Mesothelial cell of epicardium (in vitro differentiated cells): ENCODE data around the gene SAMD10. TPM values are rescaled to one million over a fixed set of nuclear protein-coding genes. Genes with fewer than 3 reads are reported as not detected.
"Not testable (repeated sequence)": the region's sequence is repeated elsewhere in the genome, so short reads cannot be mapped to it uniquely, and the experiment has no call there.

Experiments used
- DNase-seq, 2 experiments: peaks; one replicate each; pipeline ENCODE4 v3.0.0; 2021; ENCODE audit warnings: low spot score in 2 of 2; ENCODE audit not compliant: unreplicated experiment in 2 of 2
- H3K27ac Mint-ChIP-seq: 2 replicates; pipeline ENCODE4 v1.8.0; 2021; ENCODE audit warnings: mixed read lengths
- H3K27me3 Mint-ChIP-seq: 2 replicates; pipeline ENCODE4 v1.8.0; 2021; ENCODE audit warnings: low read depth, mixed read lengths
- H3K36me3 Mint-ChIP-seq: 2 replicates; pipeline ENCODE4 v1.8.0; 2021; ENCODE audit warnings: mixed read lengths
- H3K4me1 Mint-ChIP-seq: 2 replicates; pipeline ENCODE4 v1.8.0; 2021; ENCODE audit warnings: mixed read lengths
- H3K4me3 Mint-ChIP-seq: 2 replicates; pipeline ENCODE4 v1.8.0; 2021; ENCODE audit warnings: mild to moderate bottlenecking, moderate library complexity, mixed read lengths
- H3K9me3 Mint-ChIP-seq: 2 replicates; pipeline ENCODE4 v1.8.0; 2021; ENCODE audit warnings: mixed read lengths
- total RNA-seq: library from RNA; stranded (reverse); gene quantifications from 3 replicates; pipeline ENCODE4 v1.2.1, GENCODE V29; 2021
- TF ChIP-seq, protein P1 (sequence below): fragments of 200-600 bp; sonication (generic); IDR thresholded peaks from one replicate; pipeline ENCODE4 v1.5.0; 2021; ENCODE audit warnings: antibody characterized with exemption; ENCODE audit not compliant: unreplicated experiment

The SAMD10 gene
- total RNA-seq, 1 donor from 2014 or later: 11.7 TPM

- DNase-seq: no peak
- H3K27ac Mint-ChIP-seq: peak overlapping the region; percentile 98
- TF ChIP-seq, protein P1, sequence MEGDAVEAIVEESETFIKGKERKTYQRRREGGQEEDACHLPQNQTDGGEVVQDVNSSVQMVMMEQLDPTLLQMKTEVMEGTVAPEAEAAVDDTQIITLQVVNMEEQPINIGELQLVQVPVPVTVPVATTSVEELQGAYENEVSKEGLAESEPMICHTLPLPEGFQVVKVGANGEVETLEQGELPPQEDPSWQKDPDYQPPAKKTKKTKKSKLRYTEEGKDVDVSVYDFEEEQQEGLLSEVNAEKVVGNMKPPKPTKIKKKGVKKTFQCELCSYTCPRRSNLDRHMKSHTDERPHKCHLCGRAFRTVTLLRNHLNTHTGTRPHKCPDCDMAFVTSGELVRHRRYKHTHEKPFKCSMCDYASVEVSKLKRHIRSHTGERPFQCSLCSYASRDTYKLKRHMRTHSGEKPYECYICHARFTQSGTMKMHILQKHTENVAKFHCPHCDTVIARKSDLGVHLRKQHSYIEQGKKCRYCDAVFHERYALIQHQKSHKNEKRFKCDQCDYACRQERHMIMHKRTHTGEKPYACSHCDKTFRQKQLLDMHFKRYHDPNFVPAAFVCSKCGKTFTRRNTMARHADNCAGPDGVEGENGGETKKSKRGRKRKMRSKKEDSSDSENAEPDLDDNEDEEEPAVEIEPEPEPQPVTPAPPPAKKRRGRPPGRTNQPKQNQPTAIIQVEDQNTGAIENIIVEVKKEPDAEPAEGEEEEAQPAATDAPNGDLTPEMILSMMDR: no peak
- H3K9me3 Mint-ChIP-seq: no peaks in the 10 kb centered on the region
- H3K27me3 Mint-ChIP-seq: peaks cover 19% of the 10 kb centered on the region
- H3K4me3 Mint-ChIP-seq: peak overlapping the region; percentile 95
- peaks cover 35% of the 10 kb centered on the region for H3K4me1 Mint-ChIP-seq
- peaks cover 12% of the 10 kb centered on the region for H3K36me3 Mint-ChIP-seq
Measured at GRCh38 chr20:63980317-63980805, 919 bp upstream of the SAMD10 start.

DNA sequence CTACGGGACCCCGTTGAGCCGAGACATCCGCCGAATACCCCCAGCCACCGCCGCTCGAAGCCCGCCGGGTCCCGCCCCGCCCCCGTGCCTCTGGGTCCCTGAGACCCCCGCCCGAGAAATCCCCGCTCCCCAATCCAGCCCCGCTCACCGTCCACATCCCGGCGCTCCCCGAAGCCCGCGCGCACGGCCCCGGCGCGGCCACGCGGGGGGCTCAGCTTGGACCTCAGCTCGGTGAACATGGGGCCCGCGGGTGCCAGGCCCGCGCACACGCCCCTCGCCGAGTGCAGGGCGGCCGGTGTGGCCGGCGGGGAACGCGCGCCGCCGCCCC, 249 bp downstream of the SAMD10 start:
- no peak for DNase-seq
- H3K27ac Mint-ChIP-seq: no peak overlapping the region
- TF ChIP-seq, protein P1: no peak
- H3K9me3 Mint-ChIP-seq: no peaks in the 10 kb centered on the region
- H3K4me3 Mint-ChIP-seq: peak overlapping the region; percentile 75
- peaks cover 35% of the 10 kb centered on the region for H3K4me1 Mint-ChIP-seq
- H3K27me3 Mint-ChIP-seq: peaks cover 19% of the 10 kb centered on the region
- H3K36me3 Mint-ChIP-seq: peaks cover 6% of the 10 kb centered on the region

GRCh38 chr20:63978319-63979228, 868 bp downstream of the SAMD10 start:
- TF ChIP-seq, protein P1: no peak
- Mint-ChIP-seq H3K27me3 (peaks cover 19% of the 10 kb centered on the region), H3K4me1 (peaks cover 39% of the 10 kb centered on the region), H3K36me3 (peaks cover 9% of the 10 kb centered on the region), H3K4me3 (peak overlapping the region; percentile 75), H3K27ac (peak overlapping the region; percentile 61), H3K9me3 (no peaks in the 10 kb centered on the region)
- peak in 1 of 2 experiments; percentile 79 for DNase-seq

GRCh38 chr20:63977739-63978276, 1.6 kb downstream of the SAMD10 start:
- Mint-ChIP-seq H3K36me3 (peaks cover 5% of the 10 kb centered on the region), H3K27ac (no peak overlapping the region), H3K4me3 (peak overlapping the region; percentile 75), H3K9me3 (no peaks in the 10 kb centered on the region), H3K4me1 (peaks cover 37% of the 10 kb centered on the region), H3K27me3 (peaks cover 19% of the 10 kb centered on the region)
- TF ChIP-seq, protein P1: no peak
- DNase-seq: no peak

DNA sequence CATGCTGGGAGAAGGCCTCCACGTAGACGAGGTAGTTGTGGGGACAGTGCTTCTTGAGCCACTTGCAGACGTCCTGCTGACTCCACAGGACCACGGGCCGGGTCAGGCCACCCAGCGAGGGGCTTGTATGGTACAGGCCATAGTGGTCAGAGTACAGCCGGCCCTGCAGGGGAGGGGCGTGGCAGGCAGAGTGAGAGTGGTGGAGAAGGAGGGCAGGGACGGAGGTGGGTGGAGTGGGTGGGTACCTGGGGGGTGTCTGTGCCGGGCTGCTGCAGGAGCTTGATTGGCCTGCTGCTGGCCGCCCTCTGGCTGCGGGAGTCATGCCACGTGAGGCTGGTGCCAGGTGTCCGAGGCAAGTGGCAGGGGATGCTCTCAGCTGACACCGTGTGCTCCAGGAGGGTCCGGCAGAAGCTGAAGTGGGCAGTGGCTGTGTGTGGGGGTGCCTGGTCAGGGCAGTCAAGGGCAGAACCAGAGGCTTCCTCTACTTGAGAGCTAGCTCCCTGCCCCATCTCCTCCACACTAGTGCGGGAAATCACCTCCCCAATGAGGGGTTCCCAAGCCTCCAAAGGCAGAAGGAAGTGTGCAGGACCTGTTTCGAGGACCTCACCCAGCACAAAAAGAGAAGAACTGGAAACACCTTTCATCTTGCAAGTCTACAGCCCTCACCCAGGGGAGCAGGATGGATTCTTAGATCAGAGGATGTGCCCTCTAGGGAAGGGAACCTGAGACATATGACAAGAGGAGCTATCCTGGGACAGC, 2.3 kb downstream of the SAMD10 start:
- H3K27me3 Mint-ChIP-seq: peaks cover 19% of the 10 kb centered on the region
- H3K4me1 Mint-ChIP-seq: peaks cover 32% of the 10 kb centered on the region
- peak overlapping the region; percentile 44 for H3K4me3 Mint-ChIP-seq
- TF ChIP-seq, protein P1: no peak
- H3K27ac Mint-ChIP-seq: no peak overlapping the region
- no peak for DNase-seq
- peaks cover 5% of the 10 kb centered on the region for H3K36me3 Mint-ChIP-seq
- no peaks in the 10 kb centered on the region for H3K9me3 Mint-ChIP-seq

- not testable (repeated sequence) for H3K36me3 Mint-ChIP-seq, DNase-seq, H3K9me3 Mint-ChIP-seq, H3K27ac Mint-ChIP-seq
- peaks cover 19% of the 10 kb centered on the region for H3K27me3 Mint-ChIP-seq
- H3K4me3 Mint-ChIP-seq: peak overlapping the region; percentile 44
- peaks cover 27% of the 10 kb centered on the region for H3K4me1 Mint-ChIP-seq
Measured at GRCh38 chr20:63976511-63976910, 2.9 kb downstream of the SAMD10 start.
